ENCODE results near the gene PLA2G2E.

Gene PLA2G2E

GRCh38 chr1:19923137-19923952 lies at the start of gene PLA2G2E:
TSS of gene PLA2G2E (minus strand) at chr1:19923617. CDS start at chr1:19923559, 58 bp downstream.
- FAIRE-seq (no peak), DNase-seq (ENCODE audit: insufficient read length, low spot score) (no peak)

DNA sequence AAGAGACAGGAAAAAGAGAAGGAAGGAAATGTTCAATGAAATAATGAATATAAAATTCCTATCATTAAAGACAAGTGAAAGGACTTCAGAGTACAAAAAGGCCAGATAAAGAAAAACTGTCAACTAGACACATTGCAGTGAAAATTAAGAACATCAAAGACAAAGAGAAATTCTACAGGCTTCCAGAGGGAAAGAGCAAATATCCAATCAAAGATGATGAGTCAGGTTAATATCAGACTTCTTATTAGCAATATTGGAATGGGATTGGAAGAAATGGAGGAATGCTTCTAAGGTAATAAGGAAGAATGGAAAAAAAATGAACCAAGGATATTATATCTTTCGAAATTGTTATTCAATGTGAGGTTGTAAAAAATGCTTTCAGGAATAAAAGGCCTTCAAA lies 48.2 kb upstream of the PLA2G2E start:
- DNase-seq (ENCODE audit: insufficient read length, low spot score): no peak
- no peak for FAIRE-seq
- no peak for TF ChIP-seq CTCF (IDR thresholded peaks at IDR 0.05; ENCODE audit: insufficient read depth, missing control alignments)

More at GRCh38 chr1:19923137-19923952, at the start of gene PLA2G2E:
- TF ChIP-seq CTCF (IDR thresholded peaks at IDR 0.05; ENCODE audit: insufficient read depth, missing control alignments): no peak

- DNase-seq (ENCODE audit: insufficient read length, low spot score) (no peak), FAIRE-seq (no peak)
- no peak for TF ChIP-seq CTCF (IDR thresholded peaks at IDR 0.05; ENCODE audit: insufficient read depth, missing control alignments)
Measured at GRCh38 chr1:19969898-19970660, 46.7 kb upstream of the PLA2G2E start.

DNA sequence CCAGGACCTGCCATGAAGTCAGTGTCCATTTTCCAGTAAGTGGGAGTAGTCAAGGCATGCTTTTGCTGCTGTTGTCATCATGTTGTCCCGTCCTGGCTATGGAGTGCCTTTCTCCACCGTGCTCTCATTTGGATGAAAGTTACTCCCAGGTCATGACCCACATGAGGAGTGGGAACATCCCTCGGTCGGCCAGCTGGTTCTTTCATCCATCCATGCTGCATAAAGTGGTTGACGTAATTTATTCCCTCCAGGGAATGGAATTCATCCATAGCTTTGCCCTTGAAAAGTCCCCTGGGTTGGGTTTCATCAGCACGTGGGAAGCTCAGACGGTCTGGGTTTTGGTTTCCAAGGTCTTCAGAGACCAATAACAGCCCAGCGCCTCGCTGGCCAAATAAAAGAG lies 44.4 kb upstream of the PLA2G2E start:
- DNase-seq (ENCODE audit: insufficient read length, low spot score): no peak
- TF ChIP-seq CTCF (IDR thresholded peaks at IDR 0.05; ENCODE audit: insufficient read depth, missing control alignments): no peak
- no peak for FAIRE-seq

DNA sequence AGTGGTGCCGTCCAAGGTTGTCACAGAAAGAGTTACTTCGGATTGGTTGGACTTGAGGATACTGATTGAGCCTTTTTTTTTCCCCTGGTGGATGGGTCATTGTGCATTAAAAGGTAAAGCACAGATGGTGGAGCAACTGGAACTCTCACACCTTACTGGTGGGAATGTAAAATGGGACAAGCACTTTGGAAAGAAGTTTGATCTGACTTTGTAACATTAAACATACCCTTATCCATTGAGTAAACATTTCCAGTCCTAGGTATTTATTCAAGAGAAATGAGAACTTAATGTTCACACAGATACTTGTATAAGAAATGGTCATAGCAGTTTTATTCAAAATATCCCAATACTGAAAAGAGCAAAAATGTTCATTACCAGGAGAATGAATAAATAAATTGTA lies 41.1 kb upstream of the PLA2G2E start:
- TF ChIP-seq CTCF (IDR thresholded peaks at IDR 0.05; ENCODE audit: insufficient read depth, missing control alignments): no peak
- FAIRE-seq: no peak
- no peak for DNase-seq (ENCODE audit: insufficient read length, low spot score)

GRCh38 chr1:19963636-19964035 lies 40.2 kb upstream of the PLA2G2E start:
- FAIRE-seq: no peak
- no peak for DNase-seq (ENCODE audit: insufficient read length, low spot score)
- TF ChIP-seq CTCF (IDR thresholded peaks at IDR 0.05; ENCODE audit: insufficient read depth, missing control alignments): no peak

- FAIRE-seq: no peak
- DNase-seq (ENCODE audit: insufficient read length, low spot score): no peak
- no peak for TF ChIP-seq CTCF (IDR thresholded peaks at IDR 0.05; ENCODE audit: insufficient read depth, missing control alignments)
Measured at GRCh38 chr1:19960591-19960990, 37.2 kb upstream of the PLA2G2E start.

All from D721Med (cell line).